ENCODE data around the gene SAYSD1. TPM values are rescaled to one million over a fixed set of nuclear protein-coding genes. Genes with fewer than 3 reads are reported as not detected.

The SAYSD1 gene
- total and polyA plus RNA-seq, 4 donors = 7.8 to 16.6 (median 10.1) TPM

DNA sequence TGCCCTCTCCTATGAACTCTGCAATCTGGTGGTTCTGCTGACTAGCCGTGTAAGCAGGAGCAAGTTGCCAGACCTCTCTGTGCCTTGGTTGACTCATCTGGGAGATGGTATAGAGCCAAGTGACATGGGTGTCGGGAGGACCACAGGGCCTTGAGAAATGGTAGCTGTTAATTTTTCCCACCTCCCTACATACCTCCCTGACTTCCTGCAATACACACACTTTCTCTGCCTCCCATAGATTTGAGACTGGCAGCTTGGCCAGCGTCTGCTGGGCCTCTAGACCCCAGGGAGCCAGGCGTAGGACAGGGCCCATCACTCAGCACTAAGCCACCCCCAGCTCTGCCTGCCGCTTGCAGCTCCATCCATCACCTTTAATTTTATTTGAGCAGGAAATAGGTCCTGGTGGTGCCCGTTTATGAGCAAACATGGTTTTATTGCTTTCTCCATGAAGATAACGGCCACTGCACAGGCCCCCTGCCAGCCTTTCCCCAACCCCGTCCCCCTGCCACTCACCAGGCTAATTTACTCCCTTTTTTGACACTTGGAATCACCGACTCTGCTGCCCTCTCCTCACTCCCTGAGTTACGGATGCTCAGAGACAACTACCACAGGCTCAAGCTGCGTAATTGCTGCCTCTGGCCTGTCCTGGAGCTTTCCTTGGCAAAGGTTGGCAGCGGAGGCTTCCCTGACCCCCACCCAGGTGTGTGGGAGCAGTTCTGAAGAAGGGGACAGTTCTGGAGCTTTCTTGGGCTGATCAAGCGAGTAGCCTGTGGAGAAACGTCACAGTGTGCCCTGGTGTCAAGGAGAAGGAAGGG lies 55.3 kb downstream of the SAYSD1 start:
- Histone ChIP-seq H3K36me3 (ENCODE audit: control insufficient read depth in 1 of 2, insufficient read depth in 2 of 2, low read length in 1 of 2) (no peaks in the 10 kb centered on the region), H3K4me1 (ENCODE audit: control insufficient read depth in 1 of 2, insufficient read depth in 2 of 2, low read length in 2 of 2) (no peaks in the 10 kb centered on the region), H3K27me3 (ENCODE audit: control insufficient read depth in 1 of 2, insufficient read depth in 2 of 2, low read length in 1 of 2) (no peaks in the 10 kb centered on the region), H3K27ac (ENCODE audit: low read depth in 1 of 2, low read length in 2 of 2) (no peak overlapping the region), H3K4me3 (ENCODE audit: low read length in 2 of 2) (no peak overlapping the region), H3K9me3 (ENCODE audit: control insufficient read depth, low read length) (no peaks in the 10 kb centered on the region)
- WGBS, 2 donors = 64 to 75% methylated on average over 13 to 14 of the region's 14 CpGs
- intact Hi-C loops (cut with DNase I) = no loop called here
- no peak for ATAC-seq (ENCODE audit: low FRiP score)
- DNase-seq = no peak

DNA sequence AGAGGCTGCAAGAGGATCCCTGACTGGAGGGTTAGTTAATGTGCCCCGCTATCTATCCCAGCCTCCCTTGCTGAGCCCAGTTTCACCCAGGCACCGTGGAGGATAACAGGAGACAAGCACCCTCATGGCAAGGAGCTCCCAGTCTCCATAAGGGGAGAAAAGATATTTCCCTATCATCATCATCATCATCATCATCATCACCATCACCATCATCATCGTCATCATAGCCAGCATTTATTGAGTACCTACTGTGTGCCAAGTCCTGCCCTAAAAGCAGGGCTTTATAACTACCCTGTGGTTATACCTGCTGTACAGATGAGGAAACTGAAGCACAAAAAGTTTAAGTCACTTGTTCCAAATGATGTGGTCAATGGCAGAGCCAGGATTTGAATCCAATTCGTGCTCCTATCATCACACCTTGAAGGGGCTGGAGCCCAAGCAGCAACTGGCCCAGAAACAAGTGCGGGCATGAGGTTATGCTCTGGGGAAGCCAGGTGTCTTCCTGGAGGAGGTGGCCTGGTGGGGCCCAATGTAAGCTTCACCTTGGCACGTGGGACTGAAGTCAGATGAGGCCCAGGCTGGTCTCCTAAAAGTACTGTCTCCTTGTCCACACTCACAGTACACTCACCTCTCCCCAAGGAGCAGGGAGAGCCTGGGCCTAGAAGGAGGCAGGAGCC lies 56.4 kb downstream of the SAYSD1 start:
- Histone ChIP-seq H3K9me3 (ENCODE audit: control insufficient read depth, low read length) (no peaks in the 10 kb centered on the region), H3K27ac (ENCODE audit: low read depth in 1 of 2, low read length in 2 of 2) (no peak overlapping the region), H3K36me3 (ENCODE audit: control insufficient read depth in 1 of 2, insufficient read depth in 2 of 2, low read length in 1 of 2) (no peaks in the 10 kb centered on the region), H3K27me3 (ENCODE audit: control insufficient read depth in 1 of 2, insufficient read depth in 2 of 2, low read length in 1 of 2) (no peaks in the 10 kb centered on the region), H3K4me3 (ENCODE audit: low read length in 2 of 2) (no peak overlapping the region), H3K4me1 (ENCODE audit: control insufficient read depth in 1 of 2, insufficient read depth in 2 of 2, low read length in 2 of 2) (no peaks in the 10 kb centered on the region)
- no peak for ATAC-seq (ENCODE audit: low FRiP score)
- DNase-seq = no peak
- WGBS, 2 donors = 80 to 92% methylated on average over 6 of the region's 6 CpGs
- intact Hi-C loops (cut with DNase I) = no loop called here

DNA sequence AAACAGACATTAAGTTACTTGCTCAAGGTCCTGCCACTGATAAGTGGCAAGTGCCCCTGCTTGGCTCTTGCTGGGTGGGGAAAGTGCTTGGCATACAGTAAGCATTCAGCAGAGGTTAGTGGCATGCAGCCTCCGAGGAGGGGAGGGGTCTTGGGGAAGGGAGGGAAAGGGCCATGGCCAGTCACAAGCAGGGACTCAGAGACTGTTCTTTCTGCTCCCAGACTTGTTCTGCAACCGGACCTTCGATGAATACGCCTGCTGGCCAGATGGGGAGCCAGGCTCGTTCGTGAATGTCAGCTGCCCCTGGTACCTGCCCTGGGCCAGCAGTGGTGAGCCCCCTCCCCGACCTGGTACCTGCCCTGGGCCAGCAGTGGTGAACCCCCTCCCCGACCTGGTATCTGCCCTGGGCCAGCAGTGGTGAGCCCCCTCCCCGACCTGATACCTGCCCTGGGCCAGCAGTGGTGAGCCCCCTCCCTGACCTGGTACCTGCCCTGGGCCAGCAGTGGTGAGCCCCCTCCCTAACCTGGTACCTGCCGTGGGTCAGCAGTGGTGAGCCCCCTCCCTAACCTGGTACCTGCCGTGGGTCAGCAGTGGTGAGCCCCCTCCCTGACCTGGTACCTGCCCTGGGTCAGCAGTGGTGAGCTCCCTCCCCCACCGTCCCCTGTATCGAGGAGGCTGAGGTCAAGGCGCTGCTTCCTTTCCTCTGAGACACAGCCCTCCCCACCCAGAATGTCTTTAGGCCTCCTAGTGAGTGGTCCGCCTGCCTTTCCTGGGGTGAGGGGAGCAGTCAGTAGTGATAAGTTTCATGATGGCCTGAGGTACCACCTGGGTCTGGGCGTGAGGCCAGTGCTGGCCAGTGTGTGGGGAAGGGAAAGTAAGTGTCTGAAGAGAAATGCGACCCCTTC lies 57.5 kb downstream of the SAYSD1 start:
- 73 to 75% methylated on average over 17 of the region's 17 CpGs for WGBS, 2 donors

DNA sequence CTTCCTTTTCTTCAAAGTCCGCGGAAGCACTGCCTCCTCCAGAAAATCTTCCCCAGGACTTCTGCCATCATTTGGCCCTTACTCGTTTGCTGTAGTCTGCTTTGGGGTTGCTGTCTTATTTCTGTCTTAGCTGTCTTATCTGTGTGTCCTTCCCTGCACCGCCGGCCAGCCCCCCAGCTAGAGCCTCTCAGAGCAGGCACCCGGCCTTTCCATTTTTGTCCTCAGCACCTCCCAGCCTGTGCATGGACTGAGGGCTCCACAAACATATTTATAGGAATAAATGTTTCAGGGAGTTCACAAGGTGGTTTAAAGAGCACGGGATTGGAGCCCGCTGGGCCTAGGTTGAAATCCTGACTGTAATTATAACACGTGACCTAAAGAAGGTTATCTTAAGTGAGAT lies 58.3 kb downstream of the SAYSD1 start:
- no peak for DNase-seq
- H3K27me3 ChIP-seq (ENCODE audit: control insufficient read depth in 1 of 2, insufficient read depth in 2 of 2, low read length in 1 of 2) = no peaks in the 10 kb centered on the region
- no peaks in the 10 kb centered on the region for H3K36me3 ChIP-seq (ENCODE audit: control insufficient read depth in 1 of 2, insufficient read depth in 2 of 2, low read length in 1 of 2)
- no peaks in the 10 kb centered on the region for H3K9me3 ChIP-seq (ENCODE audit: control insufficient read depth, low read length)
- H3K4me1 ChIP-seq (ENCODE audit: control insufficient read depth in 1 of 2, insufficient read depth in 2 of 2, low read length in 2 of 2) = no peaks in the 10 kb centered on the region
- ATAC-seq (ENCODE audit: low FRiP score) = no peak
- WGBS, 2 donors = 83% methylated on average over 9 of the region's 9 CpGs
- intact Hi-C loops (cut with DNase I) = no loop called here
- H3K4me3 ChIP-seq (ENCODE audit: low read length in 2 of 2) = no peak overlapping the region
- no peak overlapping the region for H3K27ac ChIP-seq (ENCODE audit: low read depth in 1 of 2, low read length in 2 of 2)

More for the DNA sequence above, 57.5 kb downstream of the SAYSD1 start:
- ATAC-seq (ENCODE audit: low FRiP score) = no peak
- Histone ChIP-seq H3K4me1 (ENCODE audit: control insufficient read depth in 1 of 2, insufficient read depth in 2 of 2, low read length in 2 of 2) (no peaks in the 10 kb centered on the region), H3K4me3 (ENCODE audit: low read length in 2 of 2) (no peak overlapping the region), H3K9me3 (ENCODE audit: control insufficient read depth, low read length) (no peaks in the 10 kb centered on the region), H3K27ac (ENCODE audit: low read depth in 1 of 2, low read length in 2 of 2) (no peak overlapping the region), H3K27me3 (ENCODE audit: control insufficient read depth in 1 of 2, insufficient read depth in 2 of 2, low read length in 1 of 2) (no peaks in the 10 kb centered on the region), H3K36me3 (ENCODE audit: control insufficient read depth in 1 of 2, insufficient read depth in 2 of 2, low read length in 1 of 2) (no peaks in the 10 kb centered on the region)
- intact Hi-C loops (cut with DNase I) = no loop called here
- no peak for DNase-seq

DNA sequence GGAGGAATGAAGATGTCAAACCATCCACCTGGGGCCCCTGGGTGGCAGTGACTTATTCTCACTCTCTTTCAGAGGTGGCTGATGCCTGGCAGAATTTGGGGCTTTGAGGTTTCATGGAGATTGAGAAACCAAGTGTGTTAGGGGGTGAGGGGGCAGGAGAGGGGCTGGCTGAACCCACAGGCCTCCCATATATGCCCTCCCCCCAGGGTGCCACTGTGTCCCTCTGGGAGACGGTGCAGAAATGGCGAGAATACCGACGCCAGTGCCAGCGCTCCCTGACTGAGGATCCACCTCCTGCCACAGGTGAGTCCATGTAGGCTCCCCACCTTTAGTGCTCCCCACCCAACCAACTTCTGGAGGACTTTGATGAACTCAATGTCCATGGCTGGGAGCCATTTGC lies 58.8 kb downstream of the SAYSD1 start:
- no peak for DNase-seq
- no peaks in the 10 kb centered on the region for H3K27me3 ChIP-seq (ENCODE audit: control insufficient read depth in 1 of 2, insufficient read depth in 2 of 2, low read length in 1 of 2)
- intact Hi-C loops (cut with DNase I) = no loop called here
- H3K27ac ChIP-seq (ENCODE audit: low read depth in 1 of 2, low read length in 2 of 2) = no peak overlapping the region
- no peaks in the 10 kb centered on the region for H3K9me3 ChIP-seq (ENCODE audit: control insufficient read depth, low read length)
- ATAC-seq (ENCODE audit: low FRiP score) = no peak
- no peaks in the 10 kb centered on the region for H3K36me3 ChIP-seq (ENCODE audit: control insufficient read depth in 1 of 2, insufficient read depth in 2 of 2, low read length in 1 of 2)
- 90 to 97% methylated on average over 5 of the region's 5 CpGs for WGBS, 2 donors
- no peaks in the 10 kb centered on the region for H3K4me1 ChIP-seq (ENCODE audit: control insufficient read depth in 1 of 2, insufficient read depth in 2 of 2, low read length in 2 of 2)
- no peak overlapping the region for H3K4me3 ChIP-seq (ENCODE audit: low read length in 2 of 2)

DNA sequence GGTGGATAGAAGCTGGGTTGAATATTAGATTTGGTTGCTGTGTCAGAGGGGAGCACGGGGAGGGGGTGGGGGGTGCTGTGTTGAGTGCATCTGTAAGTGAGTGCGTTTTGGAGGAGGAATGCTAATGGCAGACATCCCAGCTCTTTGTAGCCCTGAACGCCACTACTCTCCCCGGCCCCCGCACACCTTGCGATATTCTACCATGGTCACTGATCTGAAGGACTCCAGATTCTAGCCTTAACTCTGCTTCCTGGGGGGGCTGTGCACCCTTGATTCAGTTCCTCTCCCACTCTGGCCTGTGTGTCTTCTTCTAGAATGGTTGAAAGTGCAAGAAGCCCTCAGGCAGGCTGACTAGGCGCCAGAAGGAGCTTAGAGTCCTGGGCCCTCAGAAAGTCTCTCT lies 59.3 kb downstream of the SAYSD1 start:
- no peak for DNase-seq
- WGBS, 2 donors = 76 to 88% methylated on average over 7 of the region's 7 CpGs

DNA sequence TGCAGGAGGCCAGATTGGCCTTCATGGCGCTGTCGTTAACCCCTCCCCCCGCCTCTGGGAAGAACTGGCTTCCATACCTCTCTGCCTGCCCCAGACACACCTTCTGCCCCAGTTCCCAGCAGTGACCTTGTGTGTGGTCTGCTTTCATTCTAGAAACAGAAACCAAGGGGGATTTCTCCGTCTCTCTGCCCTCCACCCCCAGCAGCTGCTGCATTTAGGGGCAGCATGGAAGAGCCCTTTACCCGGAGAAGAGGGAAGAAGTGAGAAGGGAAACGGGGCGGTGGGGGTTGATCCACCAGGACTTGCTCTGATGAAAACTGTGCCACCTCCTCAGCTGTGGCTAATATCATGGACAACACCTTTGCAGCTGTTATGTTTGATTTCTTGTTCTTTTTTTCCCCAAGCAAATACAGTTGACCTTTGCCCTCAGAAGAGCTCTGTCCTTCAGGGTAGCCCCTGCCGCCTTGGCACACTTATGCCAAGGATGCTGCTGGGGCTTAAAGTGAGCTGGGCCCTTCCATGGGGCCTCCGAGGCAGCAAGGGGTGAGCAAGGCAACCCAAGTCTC lies 60.3 kb downstream of the SAYSD1 start:
- H3K27ac ChIP-seq (ENCODE audit: low read depth in 1 of 2, low read length in 2 of 2) = no peak overlapping the region
- H3K9me3 ChIP-seq (ENCODE audit: control insufficient read depth, low read length) = no peaks in the 10 kb centered on the region
- H3K36me3 ChIP-seq (ENCODE audit: control insufficient read depth in 1 of 2, insufficient read depth in 2 of 2, low read length in 1 of 2) = no peaks in the 10 kb centered on the region
- DNase-seq (peak in 1 of 2 donors; percentile 36), ATAC-seq (ENCODE audit: low FRiP score) (no peak)
- H3K4me1 ChIP-seq (ENCODE audit: control insufficient read depth in 1 of 2, insufficient read depth in 2 of 2, low read length in 2 of 2) = no peaks in the 10 kb centered on the region
- intact Hi-C loops (cut with DNase I) = no loop called here
- no peaks in the 10 kb centered on the region for H3K27me3 ChIP-seq (ENCODE audit: control insufficient read depth in 1 of 2, insufficient read depth in 2 of 2, low read length in 1 of 2)
- 77 to 85% methylated on average over 9 of the region's 9 CpGs for WGBS, 2 donors
- no peak overlapping the region for H3K4me3 ChIP-seq (ENCODE audit: low read length in 2 of 2)

More for the DNA sequence above, 59.3 kb downstream of the SAYSD1 start:
- Histone ChIP-seq H3K9me3 (ENCODE audit: control insufficient read depth, low read length) (no peaks in the 10 kb centered on the region), H3K27ac (ENCODE audit: low read depth in 1 of 2, low read length in 2 of 2) (no peak overlapping the region), H3K4me3 (ENCODE audit: low read length in 2 of 2) (no peak overlapping the region), H3K27me3 (ENCODE audit: control insufficient read depth in 1 of 2, insufficient read depth in 2 of 2, low read length in 1 of 2) (no peaks in the 10 kb centered on the region), H3K36me3 (ENCODE audit: control insufficient read depth in 1 of 2, insufficient read depth in 2 of 2, low read length in 1 of 2) (no peaks in the 10 kb centered on the region), H3K4me1 (ENCODE audit: control insufficient read depth in 1 of 2, insufficient read depth in 2 of 2, low read length in 2 of 2) (no peaks in the 10 kb centered on the region)
- intact Hi-C loops (cut with DNase I) = no loop called here
- ATAC-seq (ENCODE audit: low FRiP score) = no peak

All from aorta (tissue), 5 donors.